Measurements from ENCODE around the gene ORAI2.

DNA sequence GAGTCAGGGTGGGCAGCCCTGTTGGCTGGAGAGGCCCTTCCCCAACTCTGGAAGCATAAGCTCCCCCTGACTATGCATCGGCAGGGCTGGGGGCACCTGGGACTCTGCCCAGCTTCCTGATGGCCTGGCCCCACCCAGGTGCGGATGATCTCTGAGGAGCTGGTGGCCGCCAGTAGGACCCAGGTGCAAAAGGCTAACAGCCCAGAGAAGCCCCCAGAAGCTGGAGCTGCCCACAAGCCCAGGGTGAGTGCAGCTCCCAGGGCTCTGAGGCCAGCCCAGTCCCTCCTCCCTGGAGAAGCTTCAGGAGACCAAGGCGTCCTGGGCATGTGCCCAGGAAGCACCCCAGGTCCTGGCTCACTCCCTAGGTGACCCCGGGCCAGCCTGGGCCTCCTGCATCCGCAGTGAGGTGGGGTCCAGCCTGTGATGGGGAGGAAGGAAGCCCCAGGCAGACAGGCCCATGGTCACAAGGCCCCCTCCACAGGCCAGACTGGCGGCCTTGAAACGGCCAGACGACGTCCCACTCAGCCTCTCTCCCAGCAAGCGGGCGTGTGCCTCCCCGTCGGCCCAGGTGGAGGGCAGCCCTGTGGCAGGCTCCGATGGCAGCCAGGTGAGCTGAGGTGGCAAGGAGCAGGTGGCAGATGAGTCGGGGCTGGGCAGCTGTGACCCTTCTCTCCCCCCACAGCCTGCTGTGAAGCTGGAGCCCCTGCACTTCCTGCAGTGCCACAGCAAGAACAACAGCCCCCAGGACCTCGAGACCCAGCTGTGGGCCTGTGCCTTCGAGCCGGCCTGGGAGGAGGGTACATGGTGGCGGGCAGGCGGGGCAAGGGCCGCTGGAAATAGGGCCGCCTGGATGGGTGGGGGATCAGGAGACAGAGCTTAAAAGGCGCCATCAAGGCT lies 34.5 kb downstream of the ORAI2 start:
- no peak for TF ChIP-seq POLR2AphosphoS5 (IDR thresholded peaks at IDR 0.05; ENCODE audit: low read depth, low read length)
- TF ChIP-seq, protein P1, sequence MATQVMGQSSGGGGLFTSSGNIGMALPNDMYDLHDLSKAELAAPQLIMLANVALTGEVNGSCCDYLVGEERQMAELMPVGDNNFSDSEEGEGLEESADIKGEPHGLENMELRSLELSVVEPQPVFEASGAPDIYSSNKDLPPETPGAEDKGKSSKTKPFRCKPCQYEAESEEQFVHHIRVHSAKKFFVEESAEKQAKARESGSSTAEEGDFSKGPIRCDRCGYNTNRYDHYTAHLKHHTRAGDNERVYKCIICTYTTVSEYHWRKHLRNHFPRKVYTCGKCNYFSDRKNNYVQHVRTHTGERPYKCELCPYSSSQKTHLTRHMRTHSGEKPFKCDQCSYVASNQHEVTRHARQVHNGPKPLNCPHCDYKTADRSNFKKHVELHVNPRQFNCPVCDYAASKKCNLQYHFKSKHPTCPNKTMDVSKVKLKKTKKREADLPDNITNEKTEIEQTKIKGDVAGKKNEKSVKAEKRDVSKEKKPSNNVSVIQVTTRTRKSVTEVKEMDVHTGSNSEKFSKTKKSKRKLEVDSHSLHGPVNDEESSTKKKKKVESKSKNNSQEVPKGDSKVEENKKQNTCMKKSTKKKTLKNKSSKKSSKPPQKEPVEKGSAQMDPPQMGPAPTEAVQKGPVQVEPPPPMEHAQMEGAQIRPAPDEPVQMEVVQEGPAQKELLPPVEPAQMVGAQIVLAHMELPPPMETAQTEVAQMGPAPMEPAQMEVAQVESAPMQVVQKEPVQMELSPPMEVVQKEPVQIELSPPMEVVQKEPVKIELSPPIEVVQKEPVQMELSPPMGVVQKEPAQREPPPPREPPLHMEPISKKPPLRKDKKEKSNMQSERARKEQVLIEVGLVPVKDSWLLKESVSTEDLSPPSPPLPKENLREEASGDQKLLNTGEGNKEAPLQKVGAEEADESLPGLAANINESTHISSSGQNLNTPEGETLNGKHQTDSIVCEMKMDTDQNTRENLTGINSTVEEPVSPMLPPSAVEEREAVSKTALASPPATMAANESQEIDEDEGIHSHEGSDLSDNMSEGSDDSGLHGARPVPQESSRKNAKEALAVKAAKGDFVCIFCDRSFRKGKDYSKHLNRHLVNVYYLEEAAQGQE (IDR thresholded peaks at IDR 0.05; ENCODE audit: insufficient read depth in 1 of 2, low read depth in 2 of 2, low read length in 2 of 2), result no peak
- TF ChIP-seq SIN3A (IDR thresholded peaks at IDR 0.05; ENCODE audit: borderline replicate concordance, insufficient read depth, low read length), result no peak
